GM21619 (cell line): Measurements from ENCODE around the gene MALAT1.

ENCODE experiments used
- ATAC-seq: cut with Tn5 transposase; IDR thresholded peaks from one replicate; pipeline ENCODE4 v1.9.1; 2021; ENCODE audit not compliant: unreplicated experiment

The MALAT1 gene

DNA sequence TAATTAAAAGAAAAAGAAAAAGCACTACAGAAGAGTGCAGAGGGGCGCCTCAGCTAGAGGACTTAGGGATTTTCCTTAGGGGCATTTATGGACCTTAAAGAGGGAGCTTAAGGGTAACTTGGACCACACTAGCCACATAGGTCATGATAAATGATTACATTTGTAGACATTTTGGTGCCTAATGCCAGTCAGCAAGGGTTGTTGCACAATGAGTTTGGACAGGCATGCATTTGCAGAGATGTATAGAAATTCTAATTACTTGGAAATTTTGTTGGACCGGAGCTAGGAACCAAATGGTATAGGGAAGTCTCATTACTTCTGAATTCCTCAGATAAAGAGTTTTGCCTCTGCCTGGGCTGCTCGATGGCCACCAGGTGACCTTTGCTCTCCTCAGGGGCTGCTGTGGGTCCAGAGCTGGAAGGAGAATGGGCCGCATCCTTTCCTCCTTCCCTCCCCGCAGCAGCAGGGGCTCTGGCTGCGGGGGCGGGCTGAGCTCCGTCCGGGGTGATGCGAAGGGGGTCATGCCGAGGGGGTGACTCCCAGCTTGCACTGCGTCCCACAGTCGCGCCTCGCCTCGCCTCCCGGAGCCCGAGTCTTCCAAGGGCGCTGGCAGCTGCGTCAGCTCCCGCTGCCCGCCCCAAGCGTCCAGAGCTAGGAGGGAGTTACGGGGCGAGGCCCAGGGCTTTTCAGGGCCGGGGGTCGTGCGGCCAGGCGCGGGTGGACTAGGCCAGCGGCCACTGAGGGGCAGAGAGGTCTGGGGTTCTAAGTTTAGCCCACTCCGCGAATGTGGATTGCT is 20.3 kb upstream of the MALAT1 start:
- ATAC-seq: no peak

DNA sequence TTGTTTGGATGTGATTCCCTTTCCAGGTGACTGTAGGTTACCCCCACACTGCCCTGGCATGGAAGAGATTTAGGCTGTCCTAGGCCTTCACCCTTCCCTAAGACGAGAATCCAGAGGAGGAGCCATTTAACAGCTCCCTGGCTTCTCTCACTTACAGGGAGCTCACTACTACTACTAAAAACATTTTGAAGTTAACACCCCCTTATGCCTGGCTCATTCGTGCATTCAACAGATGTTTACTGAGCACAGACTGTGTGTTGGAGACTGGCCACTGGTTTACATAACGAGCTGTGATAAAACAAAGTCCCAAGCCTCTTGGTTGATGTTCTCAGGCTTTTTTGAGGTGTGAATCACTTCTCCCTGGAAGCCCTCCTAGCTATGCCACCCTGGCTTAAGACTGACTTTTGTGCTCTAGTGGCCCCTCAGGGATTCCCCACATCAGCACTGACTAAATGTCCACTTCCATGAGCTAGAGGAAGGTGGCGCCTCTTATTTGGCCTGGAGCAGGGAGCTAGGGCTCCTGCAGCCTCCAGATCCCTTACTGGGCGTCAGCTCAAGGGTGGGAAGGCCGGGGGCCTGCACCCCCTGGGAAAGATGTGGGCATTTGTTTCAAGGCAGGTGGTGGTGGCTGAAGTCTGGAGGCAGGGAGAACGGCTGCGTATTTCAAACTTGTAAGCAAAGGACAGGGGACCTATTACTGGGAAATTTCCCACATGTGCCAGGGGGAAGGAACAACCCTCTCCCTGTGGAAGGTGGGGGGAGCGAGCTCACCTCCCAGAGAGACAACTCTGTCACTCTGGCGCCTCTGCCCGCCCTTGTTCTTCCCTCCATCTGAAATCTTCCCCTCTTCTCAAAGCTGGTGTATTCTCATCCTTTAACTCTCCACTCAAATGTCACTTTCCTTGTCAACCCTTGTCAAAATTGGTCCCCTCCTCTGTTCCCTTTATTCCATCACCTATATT is 19.4 kb upstream of the MALAT1 start:
- no peak for ATAC-seq

DNA sequence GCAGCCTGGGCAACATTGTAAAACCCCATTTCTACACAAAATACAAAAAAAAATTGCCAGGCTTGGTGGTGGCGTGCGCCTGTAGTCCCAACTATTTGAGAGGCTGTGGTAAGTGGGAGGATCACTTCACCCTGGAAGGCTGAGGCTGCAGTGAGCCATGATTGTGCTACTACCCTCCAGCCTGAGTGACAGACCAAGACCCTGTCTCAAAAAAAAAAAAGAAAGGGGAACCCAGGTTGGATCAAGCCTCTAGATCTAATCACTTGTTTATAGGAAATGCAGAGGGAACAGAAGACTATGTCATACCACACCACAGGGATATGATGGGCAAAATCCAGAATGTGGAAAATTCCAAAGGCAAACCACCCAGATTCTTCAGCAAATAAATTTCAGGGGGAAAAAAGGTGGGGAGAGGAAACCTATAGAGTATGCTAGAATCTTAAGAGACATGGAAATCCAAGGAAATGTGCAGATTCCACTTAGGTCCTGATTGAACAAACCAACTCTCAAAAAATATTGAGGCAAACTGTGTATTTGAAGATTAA is 16.5 kb upstream of the MALAT1 start:
- ATAC-seq: no peak

DNA sequence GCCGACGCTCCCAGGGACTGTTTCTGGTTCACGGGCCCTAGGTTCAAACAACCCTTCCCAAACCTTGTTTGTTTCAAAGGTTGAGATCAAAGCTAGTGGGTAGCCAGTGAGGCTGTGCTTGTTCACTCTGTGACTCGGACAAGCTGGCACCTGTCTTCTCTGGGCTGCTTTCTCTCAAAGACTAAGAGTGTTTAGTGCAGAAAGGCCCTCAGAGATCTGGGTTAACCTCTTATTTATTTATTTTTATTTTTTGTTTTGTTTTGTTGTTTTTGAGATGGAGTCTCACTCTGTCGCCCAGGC is 13.0 kb upstream of the MALAT1 start:
- ATAC-seq: no peak

DNA sequence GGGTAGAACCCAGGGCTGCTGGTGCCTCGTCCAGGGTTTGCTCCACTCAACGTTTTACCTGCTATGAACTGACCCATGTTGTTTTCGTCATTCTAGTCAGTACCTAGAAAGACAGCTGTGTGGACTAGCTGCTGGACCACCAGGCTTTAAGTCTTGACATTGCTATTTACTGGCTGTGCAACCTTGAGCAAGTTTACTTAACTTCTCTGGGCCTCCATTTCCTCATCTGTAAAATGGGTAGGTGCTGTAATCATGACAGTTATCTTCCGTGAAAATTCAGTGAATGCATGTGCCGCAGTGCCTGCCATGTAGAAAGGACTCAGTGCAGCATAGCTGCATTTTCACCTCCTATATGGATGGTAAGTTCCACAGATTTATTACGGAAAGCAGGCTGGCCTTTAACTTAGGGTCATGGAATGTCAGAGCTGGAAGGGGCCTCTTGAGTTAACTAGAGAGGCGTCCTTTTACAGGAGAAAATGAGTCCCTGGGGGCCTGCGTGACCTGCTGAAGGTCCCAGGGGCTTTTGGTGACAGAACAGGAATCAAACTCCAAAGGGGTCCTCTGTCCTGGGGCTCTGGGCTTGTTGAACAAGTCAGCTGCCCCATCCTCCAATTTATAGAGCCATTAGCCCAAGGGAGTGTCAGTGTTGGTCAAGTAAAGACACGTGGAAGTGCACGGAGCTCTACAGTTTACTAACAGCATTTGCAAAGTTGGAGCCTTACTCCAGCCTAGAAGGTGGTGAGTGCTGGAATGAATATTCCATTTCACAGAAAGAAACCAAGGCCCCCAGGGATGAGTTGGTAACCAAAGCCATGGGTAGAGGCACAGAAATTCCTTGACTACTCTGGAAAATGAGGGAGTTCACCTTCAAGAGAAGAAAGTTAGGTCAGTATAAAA is 12.0 kb upstream of the MALAT1 start:
- no peak for ATAC-seq

DNA sequence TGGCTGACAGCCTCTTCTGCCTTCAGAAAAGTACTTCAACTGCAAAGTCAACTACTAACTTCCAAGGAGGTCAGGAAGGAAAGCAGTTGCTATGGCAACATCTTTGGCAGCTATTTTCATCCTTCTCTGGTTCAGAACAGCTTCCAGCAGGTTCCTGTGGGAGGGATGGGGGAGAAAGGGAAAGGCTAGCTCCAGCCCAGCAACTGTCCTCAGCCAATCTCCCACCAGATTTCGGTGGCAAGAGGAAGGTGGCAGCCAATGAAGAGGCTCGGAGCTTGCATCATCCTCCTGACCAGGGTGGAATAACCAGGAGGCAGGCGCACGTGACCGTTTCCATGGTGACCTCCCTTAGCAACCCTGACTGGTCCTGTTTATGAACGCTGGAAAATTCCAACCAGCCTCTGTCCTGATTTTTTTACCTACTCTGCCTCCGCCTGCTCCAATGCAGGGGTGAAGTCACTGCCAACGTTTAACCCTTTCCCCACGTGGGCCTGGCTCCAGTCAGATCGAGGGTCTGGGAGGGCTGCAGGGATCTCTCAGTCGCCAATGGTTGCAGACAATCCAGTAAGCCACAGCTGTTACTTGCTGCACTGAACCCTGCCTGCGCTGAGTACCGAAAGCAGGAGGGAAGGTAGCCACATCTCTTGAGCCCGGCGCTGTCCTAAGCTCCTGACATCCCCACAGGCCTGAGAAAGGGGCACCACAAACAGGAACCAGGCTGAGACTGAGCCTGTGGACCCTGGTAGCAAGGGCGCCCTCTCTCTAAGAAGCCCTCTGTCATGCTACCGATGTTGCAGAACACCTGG is 11.2 kb upstream of the MALAT1 start:
- no peak for ATAC-seq

DNA sequence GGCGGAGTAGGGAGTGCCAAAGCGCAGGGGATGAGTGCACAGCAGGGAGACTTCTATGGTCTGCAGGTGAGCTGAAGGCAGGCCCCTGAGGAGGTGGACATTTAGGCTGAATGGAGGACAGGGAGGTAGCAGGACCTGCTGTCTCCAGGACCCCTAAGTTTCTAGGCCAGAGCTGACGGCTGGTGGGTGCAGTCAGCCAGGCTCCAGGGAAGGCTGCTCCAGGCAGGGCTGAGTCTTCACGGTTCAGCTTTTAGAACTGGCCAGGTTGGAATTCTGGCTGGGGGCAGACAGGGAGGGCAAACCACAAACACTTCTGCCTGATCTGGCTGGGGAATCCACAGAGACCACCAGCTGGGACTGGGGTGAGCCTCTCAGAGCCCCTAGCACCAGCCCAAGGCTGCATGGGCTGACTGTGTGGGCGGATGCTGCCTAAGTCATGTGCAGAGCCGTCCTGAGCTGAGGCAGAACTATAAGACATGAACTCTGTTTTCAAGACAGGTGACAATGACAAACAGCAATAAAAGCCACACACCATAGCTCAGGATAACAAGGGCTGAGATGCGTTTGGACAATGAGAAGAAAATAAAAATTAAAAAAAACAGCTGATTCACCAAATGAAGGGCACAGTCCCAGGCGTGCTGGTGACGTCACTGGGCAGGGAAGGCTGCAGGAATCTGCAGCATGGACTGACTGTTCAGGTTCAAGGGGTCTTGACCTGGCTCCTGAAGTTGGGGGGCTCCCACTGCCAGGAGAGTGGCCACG is 10.4 kb upstream of the MALAT1 start:
- no peak for ATAC-seq

DNA sequence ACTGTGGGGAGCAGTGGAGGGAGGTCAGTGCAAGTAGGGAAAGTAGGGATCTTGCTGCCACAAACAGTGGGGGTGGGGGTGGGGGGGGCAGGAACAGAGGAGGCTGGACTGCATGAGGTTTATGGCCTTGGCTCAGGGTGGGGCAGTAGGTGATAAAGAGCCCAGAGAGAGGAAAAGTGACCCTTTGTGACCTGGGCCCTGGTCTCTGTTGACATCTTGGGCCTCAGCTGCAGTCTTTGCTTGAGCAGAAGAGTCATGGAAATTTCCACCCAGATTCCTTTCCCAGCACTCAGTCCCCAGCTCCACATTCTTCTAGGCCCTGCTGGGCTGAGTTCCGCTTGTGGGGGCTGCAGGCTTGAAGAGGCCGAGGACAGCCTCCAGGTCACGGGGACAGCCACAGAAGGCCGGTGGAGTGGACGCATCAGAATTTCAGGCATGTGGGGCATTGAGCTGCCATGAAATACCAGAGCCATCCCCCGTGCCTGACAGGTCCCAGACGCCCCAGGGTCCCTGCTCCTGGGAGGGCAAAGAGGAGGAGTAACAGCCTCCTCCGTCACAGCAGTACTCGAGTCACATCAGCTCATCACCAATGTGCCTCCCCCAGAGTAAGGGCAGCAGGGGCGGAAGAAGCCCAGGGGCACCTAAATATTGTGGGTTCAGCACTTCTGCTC is 9.7 kb upstream of the MALAT1 start:
- no peak for ATAC-seq

DNA sequence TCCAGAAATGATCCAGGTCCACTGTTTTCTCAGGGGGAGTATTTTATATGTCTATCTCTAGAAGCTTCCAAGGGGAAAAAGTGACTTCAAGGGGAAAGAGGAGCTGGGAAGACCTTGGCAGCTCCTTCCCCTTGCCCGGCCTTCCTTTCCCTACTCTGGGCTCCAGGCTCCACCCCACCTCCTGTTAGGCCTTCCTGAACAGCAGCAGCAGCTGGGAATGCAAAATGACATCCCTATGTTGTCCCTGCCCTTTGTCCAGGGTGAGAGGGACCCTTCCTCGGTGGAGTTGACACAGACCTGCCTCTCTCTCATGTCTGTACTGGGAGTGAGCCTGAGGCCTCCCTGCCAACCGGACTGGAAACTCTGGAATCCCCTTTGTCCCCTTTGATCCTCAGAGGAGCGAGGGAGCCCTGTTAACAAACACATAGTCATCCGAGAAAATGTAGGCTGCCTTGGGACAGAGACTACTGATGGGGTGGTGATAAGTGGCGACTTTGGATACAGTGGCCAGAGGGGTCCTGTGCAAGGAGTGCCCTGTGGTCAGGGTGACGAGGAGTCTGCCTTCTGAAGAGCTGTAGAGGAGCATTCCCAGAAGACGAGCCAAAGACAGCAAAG is 9.0 kb upstream of the MALAT1 start:
- no peak for ATAC-seq

DNA sequence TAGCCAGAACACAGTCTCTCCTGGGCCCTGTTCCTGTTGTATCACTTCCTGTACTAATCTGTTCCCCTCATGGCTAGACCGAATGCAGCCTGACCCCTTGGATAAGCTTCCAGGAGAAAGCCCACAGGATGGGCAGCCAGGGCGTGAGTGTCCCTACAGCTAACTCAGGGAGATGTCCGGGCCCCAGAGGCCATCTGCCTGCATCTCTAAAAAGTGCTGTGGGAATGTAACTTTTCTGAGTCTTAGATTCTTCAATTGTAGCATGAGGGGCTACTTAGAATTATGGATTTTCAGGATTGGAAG is 7.7 kb upstream of the MALAT1 start:
- no peak for ATAC-seq

DNA sequence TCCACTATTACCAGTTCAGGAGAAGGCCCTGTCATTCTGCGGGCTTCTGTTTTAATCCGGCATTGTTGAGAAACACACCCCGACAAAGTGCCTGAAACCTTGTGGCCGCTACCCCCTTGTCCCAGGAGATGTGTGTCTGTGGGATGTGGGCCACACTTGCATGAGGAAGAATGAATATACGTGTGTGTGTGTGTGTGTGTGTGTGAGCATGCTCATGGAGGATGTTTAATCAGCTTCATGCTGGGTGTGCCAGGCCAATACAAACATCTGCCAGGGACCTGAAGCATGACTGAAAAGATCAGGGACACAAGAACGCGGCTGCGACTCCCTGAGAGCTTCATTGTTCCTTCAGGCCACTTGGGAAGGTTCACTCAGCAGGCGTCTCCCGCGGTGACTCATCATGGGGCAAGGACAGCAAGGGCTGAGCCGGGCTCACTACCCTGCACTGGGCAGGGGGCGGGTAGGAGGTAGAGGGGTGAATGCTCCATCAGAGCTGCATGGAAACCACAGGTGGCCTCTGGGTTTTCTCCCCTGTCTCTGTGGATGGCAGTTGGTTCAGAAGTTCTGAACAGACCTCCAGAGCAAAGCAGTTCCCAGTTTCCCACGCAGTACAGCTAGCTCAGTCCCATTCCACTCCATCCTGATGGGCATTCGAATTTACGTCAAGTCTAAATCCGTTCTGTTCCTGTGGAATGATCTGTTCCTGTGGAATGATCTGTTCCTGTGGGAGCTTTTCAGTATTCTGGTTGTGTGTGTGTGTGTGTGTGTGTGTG is 7.0 kb upstream of the MALAT1 start:
- ATAC-seq: no peak

DNA sequence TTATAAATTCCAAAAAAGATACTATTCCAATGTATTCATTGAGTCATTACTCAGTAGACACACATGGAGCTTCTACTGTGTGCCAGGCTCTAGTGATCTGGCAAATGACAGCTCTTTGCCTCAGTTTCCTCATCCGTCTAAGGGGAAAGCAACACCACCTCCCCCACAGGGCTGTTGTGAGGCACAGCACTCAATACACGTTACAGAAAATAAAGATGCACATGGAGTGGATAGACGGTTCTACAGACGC is 6.5 kb upstream of the MALAT1 start:
- ATAC-seq: no peak

DNA sequence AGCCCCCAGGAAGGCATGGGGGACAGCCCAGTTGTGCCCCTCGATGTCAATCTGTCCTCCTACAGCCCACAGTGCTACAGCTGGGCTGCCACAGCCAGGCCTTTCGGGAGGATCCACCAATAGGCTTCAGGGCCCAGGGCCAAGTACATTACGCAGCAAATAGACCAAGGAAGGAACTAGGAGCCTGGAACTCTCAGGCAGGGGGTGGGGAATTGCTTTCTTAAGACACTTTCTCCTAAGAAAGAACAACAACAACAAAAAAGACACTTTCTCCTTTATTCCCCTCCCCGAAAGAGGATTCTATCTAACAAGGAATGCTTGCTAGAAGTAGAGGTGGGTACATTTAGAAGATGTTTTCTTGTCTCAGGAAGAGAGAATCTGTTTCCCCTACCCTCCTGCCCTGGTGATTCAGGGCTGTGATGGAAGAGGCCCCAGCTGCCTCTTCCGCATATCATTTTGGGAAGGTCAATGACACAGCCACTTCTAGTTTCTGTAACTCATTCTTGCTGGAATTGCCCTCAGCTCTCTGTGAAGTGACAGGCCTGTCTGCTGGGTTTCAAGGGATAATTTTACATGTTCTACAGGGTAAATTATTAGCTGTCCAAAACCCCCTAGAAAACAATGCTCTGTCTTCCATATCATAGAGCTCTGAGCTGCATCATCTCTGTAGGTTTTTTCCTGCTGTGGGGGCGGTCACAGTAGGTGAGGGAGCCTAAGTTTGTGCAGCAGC is 6.0 kb upstream of the MALAT1 start:
- no peak for ATAC-seq

DNA sequence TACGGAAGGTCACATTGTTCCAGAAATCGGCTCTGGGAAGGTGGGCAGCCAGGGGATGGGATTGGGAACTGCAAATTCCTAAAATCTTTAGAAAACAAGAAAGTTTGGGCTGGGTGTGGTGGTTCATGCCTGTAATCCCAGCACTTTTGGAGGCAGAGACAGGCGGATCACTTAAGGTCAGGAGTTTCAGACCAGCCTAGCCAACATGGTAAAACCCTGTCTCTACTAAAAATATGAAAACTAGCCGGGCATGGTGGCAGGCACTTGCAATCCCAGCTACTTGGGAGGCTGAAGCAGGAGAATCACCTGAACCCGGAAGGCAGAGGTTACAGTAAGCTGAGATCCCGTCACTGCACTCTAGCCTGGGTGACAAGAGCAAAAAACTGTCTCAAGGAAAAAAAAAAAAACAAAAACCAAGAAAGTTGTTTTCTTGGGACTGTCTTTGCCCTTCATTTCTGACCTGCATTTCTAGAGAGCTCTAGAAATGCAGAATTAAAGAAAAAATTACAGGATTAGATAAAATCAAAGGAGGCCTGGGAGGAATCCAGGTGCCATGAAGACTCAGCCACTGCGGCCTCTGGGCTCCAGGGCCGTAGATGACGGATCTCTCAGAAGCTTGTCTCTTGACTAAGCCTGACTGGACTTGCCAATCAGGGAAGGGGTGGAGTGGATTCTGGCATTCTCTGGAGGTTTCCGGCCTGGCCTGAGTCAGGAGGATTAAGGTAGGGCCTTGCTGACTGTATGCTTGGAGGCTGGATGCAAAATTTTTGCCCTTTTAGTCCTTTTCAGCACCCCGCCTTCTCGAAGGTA is 5.3 kb upstream of the MALAT1 start:
- no peak for ATAC-seq

DNA sequence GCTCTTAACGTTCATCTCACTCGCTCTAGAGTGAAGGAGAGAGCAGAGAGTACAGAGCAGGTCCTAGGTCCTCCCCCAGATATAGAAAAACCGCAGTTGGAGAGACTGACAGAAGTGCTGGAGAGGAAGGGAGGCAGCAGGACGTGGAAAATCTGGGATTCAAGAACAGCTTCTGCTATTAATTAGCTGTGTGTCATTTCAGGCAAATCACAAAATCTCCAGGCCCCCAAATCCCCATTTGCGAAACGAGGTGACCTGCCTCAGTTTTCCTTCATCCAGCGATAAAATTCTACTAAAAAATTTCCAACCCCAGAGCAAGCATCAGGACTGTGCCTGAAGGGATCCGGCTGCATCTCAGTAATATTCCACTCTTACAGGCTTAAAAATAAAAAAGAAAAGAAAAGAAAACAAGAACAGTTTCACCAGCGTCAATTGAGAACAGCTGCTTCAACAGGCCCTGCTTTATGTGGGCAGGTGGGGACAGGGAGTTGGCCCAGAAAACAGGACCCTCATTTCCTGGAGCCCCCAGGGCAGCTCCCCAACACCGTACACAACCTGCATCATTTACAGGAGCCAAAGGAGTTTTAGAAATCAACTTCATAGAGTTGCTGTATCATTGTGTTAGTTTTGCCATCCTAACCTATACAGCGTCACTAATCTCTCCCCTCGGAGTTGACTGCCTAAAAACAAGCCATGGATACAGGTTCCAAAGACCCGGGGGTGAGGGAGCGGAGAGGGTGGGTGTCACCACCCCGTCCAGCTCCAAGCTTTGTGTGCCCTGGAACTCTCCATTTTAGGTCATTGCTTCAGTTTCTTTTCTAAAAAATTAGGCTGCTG is 2.3 kb upstream of the MALAT1 start:
- peak; percentile 2 for ATAC-seq
